Small intestine (tissue), 7 donors: ENCODE measurements around the gene FRZB. TPM values are rescaled to one million over a fixed set of nuclear protein-coding genes. Genes with fewer than 3 reads are reported as not detected.

Experiments used
- DNase-seq, 2 donors: peaks; one replicate each; pipeline versions ENCODE4 v3.0.0 to v3.0.0-alpha.2; 2013
- FAIRE-seq: peaks from 2 replicates; lab custom pipeline; 2012; peaks lifted over from hg19 to GRCh38; lab: Jason Lieb, UNC
- H3K27ac ChIP-seq, 3 donors: one replicate each; pipeline ENCODE4 v1.5.1; 2013; ENCODE audit warnings: low read length in 2 of 3, mild to moderate bottlenecking in 2 of 3, control low read depth in 1 of 3, inconsistent platforms in 1 of 3, low read depth in 1 of 3, moderate library complexity in 1 of 3
- H3K27me3 ChIP-seq, 3 donors: one replicate each; pipeline ENCODE4 v1.6.1; 2013; ENCODE audit warnings: low read length in 3 of 3, inconsistent platforms in 1 of 3; ENCODE audit not compliant: control insufficient read depth in 3 of 3, insufficient read depth in 3 of 3
- H3K36me3 ChIP-seq, 3 donors: one replicate each; pipeline ENCODE4 v1.6.1; 2013; ENCODE audit warnings: low read length in 3 of 3, inconsistent platforms in 1 of 3, low read depth in 1 of 3, mild to moderate bottlenecking in 1 of 3, moderate library complexity in 1 of 3; ENCODE audit not compliant: control insufficient read depth in 3 of 3, insufficient read depth in 2 of 3
- H3K4me1 ChIP-seq, 3 donors: one replicate each; pipeline ENCODE4 v1.6.1; 2013; ENCODE audit warnings: low read length in 2 of 3, inconsistent platforms in 1 of 3, low read depth in 1 of 3, mild to moderate bottlenecking in 1 of 3, moderate library complexity in 1 of 3; ENCODE audit not compliant: control insufficient read depth in 3 of 3, insufficient read depth in 2 of 3
- H3K4me3 ChIP-seq, 3 donors: one replicate each; pipeline ENCODE4 v1.5.1; 2013; ENCODE audit warnings: low read length in 3 of 3, control low read depth in 1 of 3, inconsistent platforms in 1 of 3, low read depth in 1 of 3, mild to moderate bottlenecking in 1 of 3, moderate library complexity in 1 of 3
- H3K9me3 ChIP-seq, 2 donors: one replicate each; pipeline ENCODE4 v1.6.1; 2013; ENCODE audit warnings: low read depth in 1 of 2, low read length in 1 of 2; ENCODE audit not compliant: control insufficient read depth in 2 of 2, insufficient read depth in 1 of 2
- whole genome bisulfite sequencing, 3 donors: extraction: QIAGEN DNeasy Blood & Tissue Kit; methylation state at CpG; one replicate each; pipeline ENCODE4 v1.1.7; 2013; 5-methylcytosine and 5-hydroxymethylcytosine counted together
- polyA plus RNA-seq, 4 donors: library from polyadenylated mRNA; stranded (reverse) in 3 of 4; unstranded in 1 of 4; fragments of 200-250 nt in 3 of 4; fragments of 120-200 nt in 1 of 4; gene quantifications; one replicate each; pipeline versions ENCODE4 v1.2.1 to v1.2.3, GENCODE V29; 2013
- donor health status: healthy with polysubstance abuse.
- donor health status: control.
- donor health status: control.
- donor health status: Bipolar disorder and iron deficiency.
- donor health status: healthy.

Gene FRZB
- polyA plus RNA-seq, 4 donors: 1.9 to 39.1 (median 3.8) TPM

DNA sequence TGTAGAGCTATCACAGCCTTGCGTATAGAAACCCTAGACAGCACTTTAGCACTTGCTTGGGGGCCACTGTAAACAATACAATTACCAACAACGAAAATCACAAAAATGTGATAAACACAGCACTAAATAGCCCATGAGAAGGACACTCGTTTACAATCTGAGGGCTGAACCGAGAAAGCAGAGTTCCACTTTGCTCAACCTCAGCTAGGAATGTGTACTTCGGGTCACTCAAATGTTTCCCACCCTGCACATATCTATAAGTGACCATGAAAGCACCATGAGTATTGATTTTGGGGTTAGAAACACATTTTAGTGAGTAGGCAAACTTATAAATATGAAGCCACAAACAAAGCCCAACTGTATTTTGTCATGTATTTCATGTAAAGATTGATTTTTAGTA lies 62.3 kb downstream of the FRZB start:
- Histone ChIP-seq H3K4me1 (no peaks in the 10 kb centered on the region), H3K4me3 (no peak overlapping the region), H3K27ac (no peak overlapping the region), H3K36me3 (no peaks in the 10 kb centered on the region), H3K27me3 (no peaks in the 10 kb centered on the region), H3K9me3 (no peaks in the 10 kb centered on the region)
- FAIRE-seq (no peak), DNase-seq (no peak)
- 73 to 80% (median 80%) methylated on average over 5 of the region's 5 CpGs for WGBS, 3 donors

DNA sequence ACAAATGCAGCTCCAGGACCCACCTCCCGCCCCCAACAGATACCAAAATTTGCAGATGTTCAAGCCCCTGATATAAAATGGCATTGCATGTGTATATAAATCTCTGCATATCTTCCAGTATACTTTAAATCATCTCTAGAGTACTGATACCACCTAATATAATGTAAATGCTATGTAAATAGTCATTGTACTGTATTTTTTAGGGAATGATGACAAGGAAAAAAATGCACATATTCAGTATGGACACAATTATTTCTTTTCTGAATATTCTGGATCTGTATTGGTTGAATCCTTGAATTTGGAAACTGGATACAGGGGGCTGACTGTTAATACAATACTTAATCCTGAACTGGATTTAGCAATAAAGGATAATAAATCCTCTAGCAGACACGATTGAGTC lies 67.7 kb downstream of the FRZB start:
- WGBS, 3 donors: 57 to 75% (median 63%) methylated on average over 2 of the region's 2 CpGs
- FAIRE-seq: no peak

DNA sequence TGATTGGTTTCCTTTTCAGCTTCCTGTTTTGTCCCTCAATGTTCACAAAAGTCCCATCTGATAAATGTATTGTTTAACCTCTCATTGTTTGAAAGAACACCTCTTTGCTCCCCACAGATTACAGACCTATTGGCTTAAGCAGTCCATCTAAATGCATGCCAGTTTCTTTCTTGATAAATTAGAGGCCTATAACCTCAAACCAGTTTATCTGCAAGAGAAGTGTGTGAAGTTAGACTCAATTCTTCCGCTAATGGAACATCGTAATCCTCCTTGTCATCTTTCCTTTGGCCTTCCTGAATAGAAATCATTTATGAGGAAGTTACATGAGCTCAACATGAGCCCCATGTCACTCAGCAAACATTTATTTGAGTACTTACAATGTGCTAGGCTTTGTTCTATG lies 74.0 kb downstream of the FRZB start:
- 83 to 97% (median 92%) methylated on average over 2 of the region's 2 CpGs for WGBS, 3 donors
- no peaks in the 10 kb centered on the region for H3K27me3 ChIP-seq

More for the DNA sequence above, 67.7 kb downstream of the FRZB start:
- H3K27me3 ChIP-seq: no peaks in the 10 kb centered on the region
- DNase-seq: no peak
- H3K4me1 ChIP-seq: no peaks in the 10 kb centered on the region
- no peak overlapping the region for H3K27ac ChIP-seq
- no peaks in the 10 kb centered on the region for H3K36me3 ChIP-seq
- H3K9me3 ChIP-seq: no peaks in the 10 kb centered on the region
- no peak overlapping the region for H3K4me3 ChIP-seq

DNA sequence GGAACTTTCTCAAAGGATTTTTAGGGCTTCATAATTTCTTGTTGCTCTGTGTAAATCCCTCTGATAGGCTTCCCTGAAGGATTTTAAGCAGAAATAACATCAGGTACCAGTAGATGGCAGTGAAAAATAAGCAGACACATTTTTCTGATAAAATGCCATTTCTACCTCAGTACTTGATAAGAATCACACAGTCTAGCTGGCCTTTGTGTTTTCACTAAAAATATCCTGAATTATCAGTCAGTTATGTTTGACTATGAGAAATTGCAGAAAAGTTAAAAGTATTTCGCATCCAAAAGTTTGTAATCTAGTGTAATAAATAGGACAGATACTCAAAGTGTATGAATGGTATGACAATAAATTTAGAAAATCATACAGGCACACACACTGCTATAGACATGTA lies 81.7 kb downstream of the FRZB start:
- H3K4me1 ChIP-seq: no peaks in the 10 kb centered on the region
- H3K27ac ChIP-seq: no peak overlapping the region
- H3K27me3 ChIP-seq: no peaks in the 10 kb centered on the region
- peaks cover 0 to 6% of the 10 kb centered on the region in 2 donors for H3K9me3 ChIP-seq
- H3K36me3 ChIP-seq: peaks cover 0 to 7% (median 0%) of the 10 kb centered on the region in 3 donors
- FAIRE-seq (no peak), DNase-seq (peak; percentile 7 to 45)
- H3K4me3 ChIP-seq: no peak overlapping the region
- WGBS, 3 donors: 80 to 89% (median 86%) methylated on average over 1 of the region's 1 CpG

More for the DNA sequence above, 74.0 kb downstream of the FRZB start:
- DNase-seq: no peak
- Histone ChIP-seq H3K4me1 (no peaks in the 10 kb centered on the region), H3K9me3 (no peaks in the 10 kb centered on the region), H3K4me3 (no peak overlapping the region), H3K36me3 (no peaks in the 10 kb centered on the region), H3K27ac (no peak overlapping the region)
- FAIRE-seq: no peak

DNA sequence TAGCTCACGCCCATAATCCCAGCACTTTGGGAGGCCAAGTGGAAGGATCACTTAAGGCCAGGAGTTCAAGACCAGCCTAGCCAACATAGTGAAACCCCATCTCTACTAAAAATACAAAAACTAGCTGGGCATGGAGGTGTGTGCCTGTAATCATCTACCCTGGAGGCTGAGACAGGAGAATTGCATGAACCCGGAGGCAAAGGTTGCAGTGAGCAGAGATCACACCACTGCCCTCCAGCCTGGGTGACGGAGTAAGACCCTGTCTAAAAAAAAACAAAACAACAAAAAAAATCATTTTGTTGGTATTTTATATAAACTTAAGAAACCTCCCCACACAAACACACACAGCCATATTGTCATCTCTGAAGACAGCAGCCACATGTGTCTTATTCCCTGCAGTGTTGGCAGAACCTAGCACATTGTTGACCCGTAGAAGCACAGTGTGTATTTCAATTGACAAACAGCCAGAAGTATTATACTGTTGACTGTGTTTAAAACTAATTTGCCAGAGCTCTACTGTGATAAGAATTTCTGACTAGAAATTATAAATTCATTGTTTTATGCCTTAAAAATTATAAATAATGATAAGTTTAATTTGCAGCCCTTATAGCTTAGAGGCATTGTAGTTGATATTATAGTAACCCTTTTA lies 82.3 kb downstream of the FRZB start:
- FAIRE-seq: no peak
- peaks cover 0 to 10% (median 0%) of the 10 kb centered on the region in 3 donors for H3K36me3 ChIP-seq

More for the DNA sequence above, 82.3 kb downstream of the FRZB start:
- Histone ChIP-seq H3K27ac (no peak overlapping the region), H3K27me3 (no peaks in the 10 kb centered on the region), H3K4me1 (no peaks in the 10 kb centered on the region), H3K4me3 (no peak overlapping the region), H3K9me3 (peaks cover 0 to 6% of the 10 kb centered on the region in 2 donors)
- 87 to 93% (median 93%) methylated on average over 4 of the region's 4 CpGs for whole genome bisulfite sequencing, 3 donors
- no peak for DNase-seq

Other genes starting within 250 kb of the FRZB start
- 100 to 1,000 TPM in 1 of 4 donors, 10 to 100 TPM in 1, 1 to 10 TPM in 2; 5.1 to 108 (median 18.9) TPM for gene DNAJC10, start 150.4 kb downstream of the FRZB start, polyA plus RNA-seq
- gene NCKAP1, start 171.8 kb upstream of the FRZB start, polyA plus RNA-seq: 100 to 1,000 TPM in 1 of 4 donors, 10 to 100 TPM in 3; 60.3 to 124 (median 71.5) TPM
- 1 to 10 TPM in 3 of 4 donors, under 1 TPM in 1; 0.81 to 3.0 (median 2.2) TPM for gene DUSP19, start 212.1 kb upstream of the FRZB start, polyA plus RNA-seq